Large intestine (tissue), 3 donors: ENCODE results near the gene ZNF547. TPM values are rescaled to one million over a fixed set of nuclear protein-coding genes. Genes with fewer than 3 reads are reported as not detected.
"Not testable (repeated sequence)": the region's sequence is repeated elsewhere in the genome, so short reads cannot be mapped to it uniquely, and the experiment has no call there.

Experiments used
- DNase-seq, 2 donors: peaks; one replicate each; pipeline versions ENCODE4 v3.0.0 to v3.0.0-alpha.2; 2013
- H3K27ac ChIP-seq: one replicate; pipeline ENCODE4 v1.5.1; 2013; ENCODE audit warnings: low read length
- H3K27me3 ChIP-seq: 2 replicates; pipeline ENCODE4 v1.6.1; 2013; ENCODE audit warnings: low read length; ENCODE audit not compliant: control insufficient read depth, insufficient read depth
- H3K36me3 ChIP-seq: 2 replicates; pipeline ENCODE4 v1.6.1; 2013; ENCODE audit warnings: low read length; ENCODE audit not compliant: control insufficient read depth, insufficient read depth
- H3K4me1 ChIP-seq: one replicate; pipeline ENCODE4 v1.6.1; 2013; ENCODE audit warnings: low read length; ENCODE audit not compliant: control insufficient read depth, insufficient read depth
- H3K4me3 ChIP-seq: one replicate; pipeline ENCODE4 v1.5.1; 2013; ENCODE audit warnings: low read length
- H3K9me3 ChIP-seq: one replicate; pipeline ENCODE4 v1.6.1; 2013; ENCODE audit warnings: mild to moderate bottlenecking, low read depth, low read length, moderate library complexity; ENCODE audit not compliant: control insufficient read depth
- WGBS: methylation state at CpG from one replicate; pipeline ENCODE4 v1.1.5; 2013; ENCODE audit warnings: low lambda C conversion rate; ENCODE audit not compliant: insufficient coverage; 5-methylcytosine and 5-hydroxymethylcytosine counted together
- polyA plus RNA-seq: library from polyadenylated mRNA; unstranded; fragments of 120-200 nt; gene quantifications from one replicate; pipeline ENCODE4 v1.2.1, GENCODE V29; 2013

Gene ZNF547
- polyA plus RNA-seq, 1 donor = 5.7 TPM

GRCh38 chr19:57363688-57364181, 384 bp downstream of the ZNF547 start:
- Histone ChIP-seq H3K9me3 (no peaks in the 10 kb centered on the region), H3K4me1 (no peaks in the 10 kb centered on the region), H3K4me3 (peak overlapping the region; percentile 67), H3K27ac (peak overlapping the region; percentile 80), H3K36me3 (peaks cover 4% of the 10 kb centered on the region), H3K27me3 (no peaks in the 10 kb centered on the region)
- peak in 1 of 2 donors; percentile 55 for DNase-seq
- no CpG with 5 or more reads among the region's 18 CpGs for WGBS

- DNase-seq = no peak
- 100% methylated on average over 2 of the region's 2 CpGs for WGBS
- no peak overlapping the region for H3K4me3 ChIP-seq
- H3K27ac ChIP-seq = no peak overlapping the region
- no peaks in the 10 kb centered on the region for H3K4me1 ChIP-seq
- peaks cover 2% of the 10 kb centered on the region for H3K36me3 ChIP-seq
- H3K9me3 ChIP-seq = no peaks in the 10 kb centered on the region
- no peaks in the 10 kb centered on the region for H3K27me3 ChIP-seq
Measured at GRCh38 chr19:57366776-57367175, 3.4 kb downstream of the ZNF547 start.

GRCh38 chr19:57374179-57374578, 10.8 kb downstream of the ZNF547 start:
- WGBS = 100% methylated on average over 1 of the region's 6 CpGs
- peaks cover 45% of the 10 kb centered on the region for H3K36me3 ChIP-seq
- no peak overlapping the region for H3K27ac ChIP-seq
- DNase-seq = no peak
- no peaks in the 10 kb centered on the region for H3K27me3 ChIP-seq
- no peak overlapping the region for H3K4me3 ChIP-seq
- peaks cover 17% of the 10 kb centered on the region for H3K9me3 ChIP-seq
- H3K4me1 ChIP-seq = no peaks in the 10 kb centered on the region

- H3K9me3 ChIP-seq = peaks cover 17% of the 10 kb centered on the region
- H3K4me1 ChIP-seq, H3K27me3 ChIP-seq, DNase-seq, H3K4me3 ChIP-seq, H3K27ac ChIP-seq: not testable (repeated sequence)
- WGBS = 100% methylated on average over 1 of the region's 2 CpGs
- H3K36me3 ChIP-seq = peaks cover 45% of the 10 kb centered on the region
Measured at GRCh38 chr19:57374647-57375046, 11.3 kb downstream of the ZNF547 start.

GRCh38 chr19:57376151-57376550, 12.8 kb downstream of the ZNF547 start:
- WGBS = 100% methylated on average over 1 of the region's 6 CpGs
- H3K27me3 ChIP-seq = no peaks in the 10 kb centered on the region
- no peak overlapping the region for H3K4me3 ChIP-seq
- no peaks in the 10 kb centered on the region for H3K4me1 ChIP-seq
- H3K9me3 ChIP-seq = peaks cover 17% of the 10 kb centered on the region
- H3K27ac ChIP-seq = no peak overlapping the region
- H3K36me3 ChIP-seq = peaks cover 45% of the 10 kb centered on the region
- DNase-seq = no peak

- DNase-seq = no peak
- peaks cover 17% of the 10 kb centered on the region for H3K9me3 ChIP-seq
- H3K4me1 ChIP-seq = no peaks in the 10 kb centered on the region
- no CpG with 5 or more reads among the region's 3 CpGs for WGBS
- H3K27me3 ChIP-seq = no peaks in the 10 kb centered on the region
- no peak overlapping the region for H3K27ac ChIP-seq
- H3K36me3 ChIP-seq = peaks cover 34% of the 10 kb centered on the region
- H3K4me3 ChIP-seq = no peak overlapping the region
Measured at GRCh38 chr19:57377498-57378146, 14.3 kb downstream of the ZNF547 start.

GRCh38 chr19:57380923-57381322, 17.6 kb downstream of the ZNF547 start:
- no peak for DNase-seq
- peaks cover 6% of the 10 kb centered on the region for H3K9me3 ChIP-seq
- no peaks in the 10 kb centered on the region for H3K4me1 ChIP-seq
- no peak overlapping the region for H3K4me3 ChIP-seq
- H3K27me3 ChIP-seq = no peaks in the 10 kb centered on the region
- H3K27ac ChIP-seq = no peak overlapping the region
- H3K36me3 ChIP-seq = peaks cover 15% of the 10 kb centered on the region

- Histone ChIP-seq H3K4me1 (no peaks in the 10 kb centered on the region), H3K27ac (no peak overlapping the region), H3K27me3 (no peaks in the 10 kb centered on the region), H3K4me3 (no peak overlapping the region), H3K36me3 (peaks cover 3% of the 10 kb centered on the region), H3K9me3 (peaks cover 5% of the 10 kb centered on the region)
- DNase-seq = no peak
- WGBS = no CpG with 5 or more reads among the region's 7 CpGs
Measured at GRCh38 chr19:57382806-57383488, 19.6 kb downstream of the ZNF547 start.

- Histone ChIP-seq H3K4me1 (peaks cover 7% of the 10 kb centered on the region), H3K27ac (peak overlapping the region; percentile 99), H3K9me3 (peaks cover 6% of the 10 kb centered on the region), H3K4me3 (peak overlapping the region; percentile 100), H3K27me3 (no peaks in the 10 kb centered on the region), H3K36me3 (peaks cover 12% of the 10 kb centered on the region)
- 85% methylated on average over 3 of the region's 11 CpGs for WGBS
- no peak for DNase-seq
Measured at GRCh38 chr19:57389194-57389729, 25.9 kb downstream of the ZNF547 start.

GRCh38 chr19:57389730-57390598, 26.6 kb downstream of the ZNF547 start, which contains the start of gene ZNF548:
TSS of gene ZNF548 (plus strand) at chr19:57389854. CDS start at chr19:57390100, 246 bp downstream.
- Histone ChIP-seq H3K9me3 (peaks cover 9% of the 10 kb centered on the region), H3K4me1 (peaks cover 7% of the 10 kb centered on the region), H3K27ac (peak within 1 kb of the TSS; percentile 99), H3K4me3 (peak within 1 kb of the TSS; percentile 100), H3K27me3 (no peaks in the 10 kb centered on the region), H3K36me3 (peaks cover 15% of the 10 kb centered on the region)
- WGBS = no CpG with 5 or more reads among the region's 50 CpGs
- peak; percentile 98 for DNase-seq
